GM12878 (cell line): Measurements from ENCODE around the gene NCAPH2. TPM values are rescaled to one million over a fixed set of nuclear protein-coding genes. Genes with fewer than 3 reads are reported as not detected.

Experiments
- ATAC-seq: fragments of 200-7000 bp; cut with Tn5 transposase; 3 replicates; pipeline ENCODE4 v1.9.1; 2020; ENCODE audit warnings: mild to moderate bottlenecking, moderate library complexity
- BruUV-seq: library from RNA; stranded (reverse); fragments of 400-500 nt; replicated peaks from 2 replicates; lab custom pipeline; 2021; lab: Mats Ljungman, UMichigan
- CTCF ChIA-PET: fragments of 300-600 bp; sonication (Branson Sonifier 250); formaldehyde crosslinking; extraction: SDS; loops from one replicate; lab custom pipeline; 2021; ENCODE audit warnings: inconsistent platforms; lab: Yijun Ruan, JAX
- POLR2A ChIA-PET: fragments of 350-600 bp; formaldehyde crosslinking; extraction: SDS; loops from one replicate; lab custom pipeline; 2021; ENCODE audit warnings: inconsistent platforms; lab: Charles Lee
- RAD21 ChIA-PET: fragments of 300-600 bp; sonication (Branson Sonifier 250); formaldehyde crosslinking; loops from one replicate; lab custom pipeline; 2023; ENCODE audit warnings: antibody characterized with exemption; ENCODE audit not compliant: unreplicated experiment; lab: Charles Lee
- SMC1A ChIA-PET: fragments of 300-600 bp; sonication (Branson Sonifier 250); formaldehyde crosslinking; loops from one replicate; lab custom pipeline; 2023; ENCODE audit not compliant: unreplicated experiment, uncharacterized antibody; lab: Charles Lee
- DNase-seq: peaks from one replicate; pipeline ENCODE4 v3.0.0-alpha.2; 2011; ENCODE audit warnings: low read depth, low spot score
- FAIRE-seq: peaks from 3 replicates; lab custom pipeline; 2011; peaks lifted over from hg19 to GRCh38; lab: Jason Lieb, UNC
- H2AFZ ChIP-seq: 2 replicates; pipeline ENCODE4 v1.6.0; 2011; ENCODE audit warnings: low read depth, low read length, control low read depth; ENCODE audit not compliant: control insufficient read depth
- H3K27ac ChIP-seq: 2 replicates; pipeline ENCODE4 v1.5.1; 2011; ENCODE audit warnings: control low read depth; ENCODE audit not compliant: control insufficient read depth, insufficient read depth
- H3K27me3 ChIP-seq, 2 experiments: replicated peaks in 1 of 2; 2 replicates each; pipeline versions ENCODE4 v1.6.0 to v1.6.1; 2011; ENCODE audit warnings: low read length in 1 of 2; ENCODE audit not compliant: control insufficient read depth in 2 of 2, insufficient read depth in 2 of 2
- H3K36me3 ChIP-seq, 2 experiments: 2 replicates each; pipeline ENCODE4 v1.5.1; 2011; ENCODE audit warnings: low read length in 1 of 2; ENCODE audit not compliant: control insufficient read depth in 2 of 2, insufficient read depth in 2 of 2
- H3K4me1 ChIP-seq: 2 replicates; pipeline ENCODE4 v1.6.1; 2011; ENCODE audit warnings: mild to moderate bottlenecking, low read length, moderate library complexity, mixed read lengths; ENCODE audit not compliant: control insufficient read depth, insufficient read depth
- H3K4me2 ChIP-seq: 2 replicates; pipeline ENCODE4 v1.6.0; 2011; ENCODE audit warnings: control low read depth; ENCODE audit not compliant: control insufficient read depth, insufficient read depth
- H3K4me3 ChIP-seq: fragments of 200-600 bp; sonication (generic); 2 replicates; pipeline ENCODE4 v1.5.1; 2016
- H3K79me2 ChIP-seq: 2 replicates; pipeline ENCODE4 v1.6.0; 2011; ENCODE audit warnings: low read length; ENCODE audit not compliant: control insufficient read depth, insufficient read depth
- H3K9ac ChIP-seq: 2 replicates; pipeline ENCODE4 v1.8.0; 2011; ENCODE audit warnings: low read length, control low read depth, mixed read lengths; ENCODE audit not compliant: control insufficient read depth, insufficient read depth
- H3K9me3 ChIP-seq: replicated peaks from 3 replicates; pipeline ENCODE4 v1.5.1; 2011; ENCODE audit warnings: mild to moderate bottlenecking, low read length; ENCODE audit not compliant: control insufficient read depth, insufficient read depth
- H4K20me1 ChIP-seq: 2 replicates; pipeline ENCODE4 v1.6.0; 2011; ENCODE audit not compliant: control insufficient read depth, insufficient read depth
- ASH2L ChIP-seq: fragments of 300-600, 200-600 bp; sonication (generic); IDR thresholded peaks from 2 replicates; pipeline ENCODE4 v1.6.1; 2017; ENCODE audit warnings: low read depth, mild to moderate bottlenecking, borderline replicate concordance
- EED ChIP-seq: sonication (generic); IDR thresholded peaks from 2 replicates; pipeline ENCODE4 v1.6.1; 2016; ENCODE audit warnings: antibody characterized with exemption, low read depth
- NR2C1 ChIP-seq: fragments of 450-650 bp; IDR thresholded peaks from 2 replicates; pipeline ENCODE4 v1.6.1; 2017; ENCODE audit warnings: antibody characterized with exemption, mild to moderate bottlenecking, moderate library complexity
- TCF7 ChIP-seq: IDR thresholded peaks from 2 replicates; pipeline ENCODE4 v1.6.1; 2014; ENCODE audit warnings: antibody characterized with exemption, borderline replicate concordance
- WRNIP1 ChIP-seq: IDR thresholded peaks from 2 replicates; pipeline ENCODE4 v1.6.1; 2011; ENCODE audit warnings: low read depth, low read length, improper control_type of control experiment, borderline replicate concordance
- WGBS: methylation state at CpG from one replicate; pipeline ENCODE4 v1.1.6; 2016; ENCODE audit warnings: low lambda C conversion rate; ENCODE audit not compliant: insufficient replicate concordance, insufficient coverage; ENCODE audit errors: missing lambda C conversion rate; 5-methylcytosine and 5-hydroxymethylcytosine counted together
- in situ Hi-C: fragments of 300-500 bp; cut with MboI; formaldehyde crosslinking; loops from 9 replicates; pipeline ENCODE4 v1.14.3; 2018; ENCODE audit warnings: mixed read lengths
- intact Hi-C: fragments of 100-400 bp; cut with micrococcal nuclease; formaldehyde crosslinking; loops from one replicate; pipeline ENCODE4 v1.14.2; 2022; ENCODE audit not compliant: unreplicated experiment
- polyA plus RNA-seq, 11 experiments: library from polyadenylated mRNA; depleted of rRNA in 4 of 11; unstranded in 6 of 11; stranded (reverse) in 5 of 11; fragments of >200 nt; fragmentation: Nextera tagmentation in 4 of 11; fragmentation: Illumina TruSeq in 1 of 11; extraction: Ambion mirVana in 4 of 11; extraction: Trizol in 1 of 11; gene quantifications; 1 replicate in 1 of 11; 2 replicates in 10 of 11; pipeline versions ENCODE4 v1.2.1 to v1.2.3, GENCODE V29; 2011 to 2016; ENCODE audit warnings: inconsistent platforms in 2 of 11, missing spikeins in 2 of 11, low read depth in 1 of 11
- total RNA-seq, 4 experiments: library from RNA; depleted of rRNA in 3 of 4; stranded (reverse); fragments of >200 nt in 3 of 4; fragmentation: Illumina TruSeq in 1 of 4; extraction: Trizol in 1 of 4; gene quantifications; 2 replicates each; pipeline versions ENCODE4 v1.2.1 to v1.2.3, GENCODE V29; 2013 to 2021
- TF ChIP-seq, protein P1 (sequence below): fragments of 450-650 bp; IDR thresholded peaks from 2 replicates; pipeline ENCODE4 v1.6.1; 2016; ENCODE audit warnings: mild to moderate bottlenecking, moderate library complexity, borderline replicate concordance

NCAPH2 gene
- total and polyA plus RNA-seq, 10 of the 15 experiments (the other 5 are each of a cell fraction or from before 2014, with no cell fraction given): 5.0 to 110 (median 59.9) TPM

DNA sequence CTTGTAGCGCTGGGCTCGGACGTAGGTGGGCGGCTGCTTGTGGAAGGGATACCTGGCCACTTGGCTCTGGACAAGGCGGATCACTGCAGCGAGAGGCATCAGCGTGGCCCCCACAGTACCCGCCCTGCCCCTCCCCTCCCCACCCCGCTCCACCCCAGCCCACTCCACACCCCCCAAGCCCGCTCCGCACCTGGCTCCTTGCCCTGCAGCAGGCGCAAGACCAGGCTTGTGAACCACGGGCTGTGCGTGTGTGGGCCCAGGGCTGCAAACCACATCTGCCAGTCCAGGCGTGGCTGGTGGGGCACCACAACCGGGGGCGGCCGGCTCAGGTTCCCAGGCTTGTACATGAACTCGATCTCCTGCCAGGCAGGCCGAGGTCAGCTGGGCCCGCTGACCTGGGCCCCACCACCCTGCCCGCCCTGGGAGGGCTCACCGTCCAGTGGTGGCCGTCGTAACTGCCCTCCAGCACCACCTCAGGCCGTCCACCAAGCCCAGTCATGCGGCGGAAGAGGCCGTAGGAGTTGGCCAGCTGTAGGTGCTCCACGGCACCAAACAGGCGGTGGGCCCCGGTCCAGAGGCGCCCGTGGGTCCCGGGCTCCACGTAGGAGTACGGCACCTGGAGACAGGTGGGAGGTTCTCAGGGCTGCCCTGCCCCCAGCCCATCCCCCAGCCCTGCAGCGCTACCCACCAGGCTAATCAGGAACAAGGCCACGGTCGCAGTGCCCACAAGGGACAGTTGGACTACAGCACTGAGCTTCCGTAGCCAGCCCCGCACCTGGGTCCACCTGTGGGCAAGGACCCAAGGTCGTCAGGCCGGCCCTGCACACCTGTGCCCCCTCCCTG is 3.4 kb upstream of the NCAPH2 start:
- H3K4me1 ChIP-seq: peaks cover 9% of the 10 kb centered on the region
- H3K36me3 ChIP-seq: peaks cover 4 to 8% of the 10 kb centered on the region in 2 experiments; a peak in 3 of 4 replicates
- no peaks in the 10 kb centered on the region for H3K9me3 ChIP-seq
- POLR2A ChIA-PET: no interaction called here
- SMC1A ChIA-PET: no interaction called here
- BruUV-seq: no TSS peak
- RAD21 ChIA-PET: no interaction called here
- CTCF ChIA-PET: no interaction called here
- DNase-seq: no peak
- no peak for TF ChIP-seq ASH2L
- TF ChIP-seq NR2C1: no peak
- TF ChIP-seq TCF7: no peak
- TF ChIP-seq WRNIP1: no peak
- TF ChIP-seq, protein P1, sequence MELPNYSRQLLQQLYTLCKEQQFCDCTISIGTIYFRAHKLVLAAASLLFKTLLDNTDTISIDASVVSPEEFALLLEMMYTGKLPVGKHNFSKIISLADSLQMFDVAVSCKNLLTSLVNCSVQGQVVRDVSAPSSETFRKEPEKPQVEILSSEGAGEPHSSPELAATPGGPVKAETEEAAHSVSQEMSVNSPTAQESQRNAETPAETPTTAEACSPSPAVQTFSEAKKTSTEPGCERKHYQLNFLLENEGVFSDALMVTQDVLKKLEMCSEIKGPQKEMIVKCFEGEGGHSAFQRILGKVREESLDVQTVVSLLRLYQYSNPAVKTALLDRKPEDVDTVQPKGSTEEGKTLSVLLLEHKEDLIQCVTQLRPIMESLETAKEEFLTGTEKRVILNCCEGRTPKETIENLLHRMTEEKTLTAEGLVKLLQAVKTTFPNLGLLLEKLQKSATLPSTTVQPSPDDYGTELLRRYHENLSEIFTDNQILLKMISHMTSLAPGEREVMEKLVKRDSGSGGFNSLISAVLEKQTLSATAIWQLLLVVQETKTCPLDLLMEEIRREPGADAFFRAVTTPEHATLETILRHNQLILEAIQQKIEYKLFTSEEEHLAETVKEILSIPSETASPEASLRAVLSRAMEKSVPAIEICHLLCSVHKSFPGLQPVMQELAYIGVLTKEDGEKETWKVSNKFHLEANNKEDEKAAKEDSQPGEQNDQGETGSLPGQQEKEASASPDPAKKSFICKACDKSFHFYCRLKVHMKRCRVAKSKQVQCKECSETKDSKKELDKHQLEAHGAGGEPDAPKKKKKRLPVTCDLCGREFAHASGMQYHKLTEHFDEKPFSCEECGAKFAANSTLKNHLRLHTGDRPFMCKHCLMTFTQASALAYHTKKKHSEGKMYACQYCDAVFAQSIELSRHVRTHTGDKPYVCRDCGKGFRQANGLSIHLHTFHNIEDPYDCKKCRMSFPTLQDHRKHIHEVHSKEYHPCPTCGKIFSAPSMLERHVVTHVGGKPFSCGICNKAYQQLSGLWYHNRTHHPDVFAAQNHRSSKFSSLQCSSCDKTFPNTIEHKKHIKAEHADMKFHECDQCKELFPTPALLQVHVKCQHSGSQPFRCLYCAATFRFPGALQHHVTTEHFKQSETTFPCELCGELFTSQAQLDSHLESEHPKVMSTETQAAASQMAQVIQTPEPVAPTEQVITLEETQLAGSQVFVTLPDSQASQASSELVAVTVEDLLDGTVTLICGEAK: no peak
- TF ChIP-seq EED: no peak
- no peak for FAIRE-seq
- H3K27ac ChIP-seq: no peak overlapping the region
- no peak overlapping the region for H2AFZ ChIP-seq
- no peak overlapping the region for H3K4me3 ChIP-seq
- WGBS: 85% methylated on average over 37 of the region's 44 CpGs
- H3K4me2 ChIP-seq: no peak overlapping the region
- intact Hi-C loops (no loop called here), in situ Hi-C loops (no loop called here)
- ATAC-seq: no peak
- H3K9ac ChIP-seq: no peak overlapping the region
- no peaks in the 10 kb centered on the region for H4K20me1 ChIP-seq
- H3K27me3 ChIP-seq: no peaks in the 10 kb centered on the region
- H3K79me2 ChIP-seq: peaks cover 27% of the 10 kb centered on the region
